ENCODE measurements around the gene THAP7. TPM values are rescaled to one million over a fixed set of nuclear protein-coding genes. Genes with fewer than 3 reads are reported as not detected.

The THAP7 gene
- total and polyA plus RNA-seq, 9 donors, result 7.8 to 54.9 (median 39.3) TPM

GRCh38 chr22:20992056-20992442 is 9.9 kb downstream of the THAP7 start:
- intact Hi-C loops (cut with DNase I), result no loop called here
- H3K4me1 ChIP-seq (ENCODE audit: insufficient read depth), result peaks cover 12% of the 10 kb centered on the region
- DNase-seq, result no peak
- H3K27me3 ChIP-seq, result no peaks in the 10 kb centered on the region
- TF ChIP-seq EP300 (IDR thresholded peaks at IDR 0.05) (no peak), CTCF (IDR thresholded peaks at IDR 0.05) (no peak), POLR2A (IDR thresholded peaks at IDR 0.05) (no peak)
- no peak overlapping the region for H3K27ac ChIP-seq
- 86 to 92% (median 87%) methylated on average over 7 of the region's 7 CpGs for WGBS, 3 donors
- no peaks in the 10 kb centered on the region for H3K9me3 ChIP-seq
- H3K4me3 ChIP-seq, result no peak overlapping the region
- H3K36me3 ChIP-seq, result no peaks in the 10 kb centered on the region

GRCh38 chr22:20991252-20992055 is 10.5 kb downstream of the THAP7 start:
- Histone ChIP-seq H3K27ac (peak overlapping the region in 1 of 2 donors; percentile 62), H3K9me3 (no peaks in the 10 kb centered on the region), H3K36me3 (no peaks in the 10 kb centered on the region), H3K4me3 (no peak overlapping the region), H3K4me1 (ENCODE audit: insufficient read depth) (peaks cover 12% of the 10 kb centered on the region), H3K27me3 (no peaks in the 10 kb centered on the region)
- no peak for TF ChIP-seq POLR2A (IDR thresholded peaks at IDR 0.05)
- TF ChIP-seq CTCF (IDR thresholded peaks at IDR 0.05), result no peak
- no peak for TF ChIP-seq EP300 (IDR thresholded peaks at IDR 0.05)
- peak in 1 of 5 donors; percentile 42 for DNase-seq
- intact Hi-C loops (cut with DNase I), result no loop called here
- WGBS, 3 donors, result 86 to 93% (median 90%) methylated on average over 15 to 24 of the region's 24 CpGs

- no peaks in the 10 kb centered on the region for H3K36me3 ChIP-seq
- H3K27me3 ChIP-seq, result no peaks in the 10 kb centered on the region
- H3K4me1 ChIP-seq (ENCODE audit: insufficient read depth), result peaks cover 12% of the 10 kb centered on the region
- H3K9me3 ChIP-seq, result no peaks in the 10 kb centered on the region
- peak overlapping the region in 1 of 2 donors; percentile 62 for H3K27ac ChIP-seq
- WGBS, 3 donors, result 21 to 65% (median 39%) methylated on average over 19 to 21 of the region's 21 CpGs
- no peak overlapping the region for H3K4me3 ChIP-seq
- no peak for TF ChIP-seq EP300 (IDR thresholded peaks at IDR 0.05)
- TF ChIP-seq POLR2A (IDR thresholded peaks at IDR 0.05), result no peak
- TF ChIP-seq CTCF (IDR thresholded peaks at IDR 0.05), result no peak
- intact Hi-C loops (cut with DNase I), result no loop called here
- DNase-seq, result peak in 1 of 5 donors; percentile 57
Observed at GRCh38 chr22:20990184-20991180, 11.4 kb downstream of the THAP7 start.

GRCh38 chr22:20989323-20990138 is 12.4 kb downstream of the THAP7 start:
- intact Hi-C loops (cut with DNase I), result no loop called here
- WGBS, 3 donors, result 42 to 48% (median 42%) methylated on average over 17 of the region's 17 CpGs
- TF ChIP-seq POLR2A (IDR thresholded peaks at IDR 0.05) (no peak), EP300 (IDR thresholded peaks at IDR 0.05) (no peak), CTCF (IDR thresholded peaks at IDR 0.05) (no peak)
- Histone ChIP-seq H3K9me3 (no peaks in the 10 kb centered on the region), H3K27me3 (no peaks in the 10 kb centered on the region), H3K27ac (peak overlapping the region in 1 of 2 donors; percentile 62), H3K4me1 (ENCODE audit: insufficient read depth) (peaks cover 12% of the 10 kb centered on the region), H3K36me3 (no peaks in the 10 kb centered on the region), H3K4me3 (no peak overlapping the region)
- peak in 1 of 5 donors; percentile 60 for DNase-seq
